Measurements from ENCODE around the gene CTDP1.

CTDP1 gene, protein sequence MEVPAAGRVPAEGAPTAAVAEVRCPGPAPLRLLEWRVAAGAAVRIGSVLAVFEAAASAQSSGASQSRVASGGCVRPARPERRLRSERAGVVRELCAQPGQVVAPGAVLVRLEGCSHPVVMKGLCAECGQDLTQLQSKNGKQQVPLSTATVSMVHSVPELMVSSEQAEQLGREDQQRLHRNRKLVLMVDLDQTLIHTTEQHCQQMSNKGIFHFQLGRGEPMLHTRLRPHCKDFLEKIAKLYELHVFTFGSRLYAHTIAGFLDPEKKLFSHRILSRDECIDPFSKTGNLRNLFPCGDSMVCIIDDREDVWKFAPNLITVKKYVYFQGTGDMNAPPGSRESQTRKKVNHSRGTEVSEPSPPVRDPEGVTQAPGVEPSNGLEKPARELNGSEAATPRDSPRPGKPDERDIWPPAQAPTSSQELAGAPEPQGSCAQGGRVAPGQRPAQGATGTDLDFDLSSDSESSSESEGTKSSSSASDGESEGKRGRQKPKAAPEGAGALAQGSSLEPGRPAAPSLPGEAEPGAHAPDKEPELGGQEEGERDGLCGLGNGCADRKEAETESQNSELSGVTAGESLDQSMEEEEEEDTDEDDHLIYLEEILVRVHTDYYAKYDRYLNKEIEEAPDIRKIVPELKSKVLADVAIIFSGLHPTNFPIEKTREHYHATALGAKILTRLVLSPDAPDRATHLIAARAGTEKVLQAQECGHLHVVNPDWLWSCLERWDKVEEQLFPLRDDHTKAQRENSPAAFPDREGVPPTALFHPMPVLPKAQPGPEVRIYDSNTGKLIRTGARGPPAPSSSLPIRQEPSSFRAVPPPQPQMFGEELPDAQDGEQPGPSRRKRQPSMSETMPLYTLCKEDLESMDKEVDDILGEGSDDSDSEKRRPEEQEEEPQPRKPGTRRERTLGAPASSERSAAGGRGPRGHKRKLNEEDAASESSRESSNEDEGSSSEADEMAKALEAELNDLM

DNA sequence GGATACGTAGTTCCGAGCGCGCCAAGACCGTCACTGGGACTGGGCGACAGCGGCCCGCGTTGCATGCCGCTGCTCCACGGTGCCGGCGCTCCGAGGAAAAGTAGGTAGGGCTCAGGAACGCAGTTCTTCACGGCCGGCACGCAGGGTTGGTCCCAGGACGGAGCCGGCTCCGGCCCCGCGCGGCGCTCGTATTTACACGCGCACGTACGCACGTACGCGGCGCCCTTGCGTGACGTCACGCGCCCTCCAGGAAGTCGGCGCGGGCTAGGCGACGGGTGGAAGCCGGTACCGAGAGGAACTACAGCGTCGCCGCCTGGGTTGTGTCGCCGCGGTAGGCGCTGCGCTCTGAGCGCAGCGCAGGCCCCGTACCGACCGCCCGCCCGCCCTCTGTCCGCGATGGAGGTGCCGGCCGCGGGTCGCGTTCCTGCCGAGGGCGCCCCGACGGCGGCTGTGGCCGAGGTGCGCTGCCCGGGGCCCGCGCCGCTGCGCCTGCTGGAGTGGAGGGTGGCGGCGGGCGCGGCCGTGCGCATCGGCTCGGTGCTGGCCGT, at the start of gene CTDP1:
CTDP1 (plus strand) TSS at position 252 of the 548 bp plus-strand sequence; CDS start at position 397, 145 bp downstream.
- H3K27me3 ChIP-seq: no peaks in the 10 kb centered on the region
- no peaks in the 10 kb centered on the region for H3K9me3 ChIP-seq
- peak within 1 kb of the TSS; percentile 96 for H3K27ac ChIP-seq
- H3K36me3 ChIP-seq: no peaks in the 10 kb centered on the region
- peak within 1 kb of the TSS; percentile 96 for H3K4me3 ChIP-seq (ENCODE audit: low read depth in 1 of 2, low read length in 1 of 2)
- H3K4me1 ChIP-seq (ENCODE audit: control insufficient read depth in 1 of 2, insufficient read depth in 1 of 2, low read depth in 1 of 2, low read length in 1 of 2): peaks cover 53 to 55% of the 10 kb centered on the region in 2 experiments
- TF ChIP-seq, protein P1, sequence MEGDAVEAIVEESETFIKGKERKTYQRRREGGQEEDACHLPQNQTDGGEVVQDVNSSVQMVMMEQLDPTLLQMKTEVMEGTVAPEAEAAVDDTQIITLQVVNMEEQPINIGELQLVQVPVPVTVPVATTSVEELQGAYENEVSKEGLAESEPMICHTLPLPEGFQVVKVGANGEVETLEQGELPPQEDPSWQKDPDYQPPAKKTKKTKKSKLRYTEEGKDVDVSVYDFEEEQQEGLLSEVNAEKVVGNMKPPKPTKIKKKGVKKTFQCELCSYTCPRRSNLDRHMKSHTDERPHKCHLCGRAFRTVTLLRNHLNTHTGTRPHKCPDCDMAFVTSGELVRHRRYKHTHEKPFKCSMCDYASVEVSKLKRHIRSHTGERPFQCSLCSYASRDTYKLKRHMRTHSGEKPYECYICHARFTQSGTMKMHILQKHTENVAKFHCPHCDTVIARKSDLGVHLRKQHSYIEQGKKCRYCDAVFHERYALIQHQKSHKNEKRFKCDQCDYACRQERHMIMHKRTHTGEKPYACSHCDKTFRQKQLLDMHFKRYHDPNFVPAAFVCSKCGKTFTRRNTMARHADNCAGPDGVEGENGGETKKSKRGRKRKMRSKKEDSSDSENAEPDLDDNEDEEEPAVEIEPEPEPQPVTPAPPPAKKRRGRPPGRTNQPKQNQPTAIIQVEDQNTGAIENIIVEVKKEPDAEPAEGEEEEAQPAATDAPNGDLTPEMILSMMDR (IDR thresholded peaks at IDR 0.05): peak; percentile 69

DNA sequence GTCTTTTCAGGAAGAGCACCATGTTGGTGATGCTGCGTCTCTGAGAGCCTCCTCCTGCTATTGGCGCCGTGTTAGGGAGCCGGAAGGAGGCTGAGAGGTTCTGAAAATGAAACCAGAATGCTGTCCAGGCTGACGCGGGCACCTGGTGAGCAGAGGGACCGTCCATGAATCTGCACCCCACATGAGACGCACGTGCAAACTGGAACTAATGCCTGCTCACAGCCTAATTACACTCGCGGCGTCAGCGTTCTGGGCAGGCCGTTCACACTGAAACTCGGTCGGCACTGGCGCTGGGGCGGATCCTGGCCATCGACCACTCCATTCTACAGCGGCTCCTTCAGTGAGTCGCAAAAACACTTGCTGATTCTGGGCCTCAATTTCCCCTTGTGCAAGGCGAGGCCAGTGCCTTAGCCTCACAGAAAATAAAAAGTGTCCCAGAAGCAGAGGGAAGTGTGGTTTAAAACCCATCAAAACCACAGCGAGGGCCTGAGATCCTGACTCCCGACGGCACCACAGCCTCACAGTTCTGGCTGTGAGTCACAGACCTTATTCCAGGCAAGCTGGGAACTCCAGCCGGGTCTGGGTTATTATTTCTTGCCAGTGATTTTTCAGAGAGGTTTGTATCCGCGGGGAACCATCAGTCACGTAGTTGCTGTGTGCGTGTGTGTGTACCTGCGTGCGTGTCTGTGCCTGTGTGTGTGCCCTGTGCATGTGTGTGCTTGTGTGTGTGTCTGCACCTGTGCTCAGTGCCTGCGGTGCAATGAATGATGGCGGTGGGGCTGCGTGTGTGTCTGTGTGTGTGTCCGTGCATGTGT, 49.1 kb upstream of the CTDP1 start:
- H3K4me3 ChIP-seq (ENCODE audit: low read depth in 1 of 2, low read length in 1 of 2): no peak overlapping the region
- no peaks in the 10 kb centered on the region for H3K9me3 ChIP-seq
- no peaks in the 10 kb centered on the region for H3K4me1 ChIP-seq (ENCODE audit: control insufficient read depth in 1 of 2, insufficient read depth in 1 of 2, low read depth in 1 of 2, low read length in 1 of 2)
- H3K36me3 ChIP-seq: no peaks in the 10 kb centered on the region
- TF ChIP-seq, protein P1 (IDR thresholded peaks at IDR 0.05): no peak
- no peak overlapping the region for H3K27ac ChIP-seq
- peaks cover 24% of the 10 kb centered on the region for H3K27me3 ChIP-seq

DNA sequence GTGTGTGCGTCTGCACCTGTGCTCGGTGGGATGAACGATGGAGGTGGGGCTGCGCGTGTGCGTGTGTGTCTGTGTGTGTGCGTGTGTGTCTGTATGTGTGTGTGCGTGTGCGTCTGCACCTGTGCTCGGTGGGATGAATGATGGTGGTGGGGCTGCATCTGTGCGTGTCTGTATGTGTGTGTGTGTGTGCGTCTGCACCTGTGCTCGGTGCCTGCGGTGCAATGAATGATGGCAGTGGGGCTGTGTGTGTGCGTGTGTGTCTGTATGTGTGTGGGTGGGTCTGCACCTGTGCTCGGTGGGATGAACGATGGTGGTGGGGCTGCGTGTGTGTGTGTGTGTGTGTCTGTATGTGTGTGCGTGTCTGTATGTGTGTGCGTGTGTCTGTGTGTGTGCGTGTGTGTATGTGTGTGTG, 48.5 kb upstream of the CTDP1 start:
- TF ChIP-seq, protein P1 (IDR thresholded peaks at IDR 0.05): no peak
- no peak overlapping the region for H3K4me3 ChIP-seq (ENCODE audit: low read depth in 1 of 2, low read length in 1 of 2)
- no peak overlapping the region for H3K27ac ChIP-seq
- peaks cover 18% of the 10 kb centered on the region for H3K27me3 ChIP-seq
- H3K36me3 ChIP-seq: no peaks in the 10 kb centered on the region
- H3K4me1 ChIP-seq (ENCODE audit: control insufficient read depth in 1 of 2, insufficient read depth in 1 of 2, low read depth in 1 of 2, low read length in 1 of 2): no peaks in the 10 kb centered on the region
- H3K9me3 ChIP-seq: no peaks in the 10 kb centered on the region

DNA sequence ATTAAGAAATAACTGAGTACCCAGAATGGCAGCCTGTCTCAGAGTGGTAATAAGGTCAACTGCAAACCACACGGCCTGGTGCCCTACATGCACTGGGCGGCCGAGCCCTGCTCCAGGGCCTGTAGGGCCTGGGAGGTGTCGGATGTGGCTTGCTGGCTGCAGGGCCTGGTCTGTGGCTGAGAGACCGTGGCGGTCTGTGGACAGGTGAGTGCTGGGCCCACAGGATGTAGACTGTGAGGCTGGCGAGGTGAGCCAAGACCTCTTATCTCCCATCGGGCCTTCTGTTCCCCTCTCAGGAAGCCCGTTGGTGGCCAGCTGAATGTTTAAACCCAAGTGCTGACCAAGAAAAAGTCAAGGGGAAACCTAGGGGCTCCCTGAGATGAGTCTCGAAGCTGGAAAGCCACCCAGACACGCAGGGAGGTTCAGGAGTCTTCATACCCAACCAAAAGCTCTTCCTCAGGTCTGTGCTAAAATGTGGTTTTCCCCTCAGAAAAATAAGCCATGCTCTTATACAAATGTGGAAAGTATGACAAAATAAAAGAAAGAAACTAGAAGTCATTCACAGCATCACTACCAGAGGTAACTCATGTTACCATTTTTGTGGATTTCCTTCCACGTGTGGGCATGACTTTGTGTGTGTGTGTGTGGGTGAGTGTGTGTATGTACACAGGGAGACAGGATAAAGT, 47.7 kb upstream of the CTDP1 start:
- Histone ChIP-seq H3K27me3 (peaks cover 11% of the 10 kb centered on the region), H3K9me3 (no peaks in the 10 kb centered on the region), H3K36me3 (no peaks in the 10 kb centered on the region), H3K4me1 (ENCODE audit: control insufficient read depth in 1 of 2, insufficient read depth in 1 of 2, low read depth in 1 of 2, low read length in 1 of 2) (no peaks in the 10 kb centered on the region), H3K4me3 (ENCODE audit: low read depth in 1 of 2, low read length in 1 of 2) (no peak overlapping the region), H3K27ac (no peak overlapping the region)
- TF ChIP-seq, protein P1 (IDR thresholded peaks at IDR 0.05): no peak

All from neutrophil (primary cell).